PC-9 (cell line): ENCODE measurements around the gene ADAM19. TPM values are rescaled to one million over a fixed set of nuclear protein-coding genes. Genes with fewer than 3 reads are reported as not detected.
A peak's percentile ranks its signal among the peaks of the same experiment; 100 is the strongest.

Experiments used
- BruUV-seq: library from RNA; stranded (reverse); fragments of 400-500 nt; replicated peaks from 2 replicates; lab custom pipeline; 2021; lab: Mats Ljungman, UMichigan
- CTCF ChIA-PET: fragments of 300-600 bp; sonication (Branson Sonifier 250); formaldehyde crosslinking; loops from one replicate; lab custom pipeline; 2022; ENCODE audit warnings: antibody characterized with exemption; lab: Charles Lee
- POLR2A ChIA-PET: fragments of 300-600 bp; sonication (Branson Sonifier 250); formaldehyde crosslinking; loops from one replicate; lab custom pipeline; 2022; ENCODE audit warnings: antibody characterized with exemption; ENCODE audit not compliant: unreplicated experiment; lab: Charles Lee
- DNase-seq, 2 experiments: peaks; one replicate each; pipeline versions ENCODE4 v3.0.0 to v3.0.0-alpha.2; 2015 to 2022; ENCODE audit warnings: mixed read lengths in 1 of 2
- H2AFZ ChIP-seq: fragments of 200-600 bp; sonication (generic); 2 replicates; pipeline ENCODE4 v1.8.1; 2017; ENCODE audit warnings: antibody characterized with exemption
- H3F3A ChIP-seq: fragments of 200-600 bp; sonication (generic); 2 replicates; pipeline ENCODE4 v1.8.1; 2017; ENCODE audit warnings: antibody characterized with exemption, mild to moderate bottlenecking, low read depth; ENCODE audit not compliant: insufficient read depth
- H3K27ac ChIP-seq: fragments of 200-600 bp; sonication (generic); 2 replicates; pipeline ENCODE4 v1.6.1; 2016; ENCODE audit warnings: mixed run types
- H3K27me3 ChIP-seq: fragments of 200-600 bp; sonication (generic); 2 replicates; pipeline ENCODE4 v1.6.1; 2016; ENCODE audit warnings: low read depth, mixed run types; ENCODE audit not compliant: insufficient read depth
- H3K36me3 ChIP-seq: fragments of 200-600 bp; sonication (generic); 2 replicates; pipeline ENCODE4 v1.6.1; 2016; ENCODE audit warnings: low read depth, mixed run types
- H3K4me1 ChIP-seq: fragments of 200-600 bp; sonication (generic); replicated peaks from 2 replicates; pipeline ENCODE4 v1.6.1; 2016; ENCODE audit warnings: mixed run types; ENCODE audit not compliant: insufficient read depth
- H3K4me2 ChIP-seq: fragments of 200-600 bp; sonication (generic); 2 replicates; pipeline ENCODE4 v1.6.1; 2017; ENCODE audit warnings: mixed run types
- H3K4me3 ChIP-seq: fragments of 200-600 bp; sonication (generic); 2 replicates; pipeline ENCODE4 v1.6.1; 2016; ENCODE audit warnings: mixed run types
- H3K79me2 ChIP-seq: fragments of 200-600 bp; sonication (generic); 2 replicates; pipeline ENCODE4 v1.6.1; 2017; ENCODE audit warnings: low read depth, mixed run types
- H3K9me2 ChIP-seq: fragments of 200-600 bp; sonication (generic); 2 replicates; pipeline ENCODE4 v1.8.1; 2017; ENCODE audit warnings: mild to moderate bottlenecking; ENCODE audit not compliant: insufficient read depth
- H3K9me3 ChIP-seq: fragments of 200-600 bp; sonication (generic); 2 replicates; pipeline ENCODE4 v1.8.1; 2016; ENCODE audit warnings: low read depth; ENCODE audit not compliant: insufficient read depth
- H4K20me1 ChIP-seq: fragments of 200-600 bp; sonication (generic); 2 replicates; pipeline ENCODE4 v1.8.1; 2017; ENCODE audit not compliant: insufficient read depth
- EZH2 ChIP-seq: fragments of 200-600 bp; sonication (generic); IDR thresholded peaks from 2 replicates; pipeline ENCODE4 v1.8.0; 2017; ENCODE audit warnings: antibody characterized with exemption, low read depth
- intact Hi-C: fragments of 100-400 bp; cut with micrococcal nuclease; formaldehyde crosslinking; loops from one replicate; pipeline ENCODE4 v1.10.0; 2022; ENCODE audit not compliant: unreplicated experiment
- total RNA-seq: library from RNA; stranded (reverse); gene quantifications from 2 replicates; pipeline ENCODE4 v1.2.3, GENCODE V29; 2021
- TF ChIP-seq, protein P1 (sequence below): fragments of 200-600 bp; sonication (generic); conservative IDR thresholded peaks from 2 replicates; pipeline ENCODE4 v1.6.1; 2017; ENCODE audit warnings: mixed run types, antibody characterized with exemption, mild to moderate bottlenecking, moderate library complexity

The ADAM19 gene
- total RNA-seq, 1 experiment from 2014 or later = 7.6 TPM

DNA sequence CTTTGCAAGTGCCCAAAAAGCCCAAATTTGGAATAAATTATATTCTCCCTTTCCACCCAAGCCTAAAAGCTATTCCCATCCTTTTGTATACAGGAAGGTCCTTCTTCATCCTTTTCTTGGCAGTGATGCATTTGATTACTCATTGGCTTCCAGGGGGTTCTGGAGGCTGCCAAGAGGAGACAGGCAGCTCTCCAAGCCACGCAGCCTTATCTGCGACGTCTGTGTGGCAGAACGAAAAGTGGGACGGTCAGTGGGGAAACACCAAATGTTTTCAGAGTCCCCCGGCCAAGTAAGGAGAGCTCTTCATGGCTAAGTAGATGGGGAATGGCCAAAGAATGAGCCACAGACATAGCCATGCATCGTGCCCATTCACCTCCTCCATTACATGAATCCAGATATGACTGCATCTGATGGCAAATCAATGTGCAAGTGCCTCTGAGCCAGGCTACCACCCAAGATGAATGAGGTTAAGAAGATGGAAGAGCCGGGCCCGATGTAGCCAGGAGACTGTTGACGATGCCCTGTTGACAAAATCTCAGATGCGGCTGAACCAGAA lies 12.1 kb downstream of the ADAM19 start:
- Histone ChIP-seq H3K27ac (no peak overlapping the region), H3K27me3 (no peaks in the 10 kb centered on the region), H3K36me3 (0 out of 2 replicates have a peak, but pooled peaks cover 5% of the 10 kb centered on the region), H4K20me1 (no peaks in the 10 kb centered on the region; the same call in 1 of the 2 replicates), H3K4me3 (no peak overlapping the region), H3K9me2 (no peaks in the 10 kb centered on the region), H3K4me2 (no peak overlapping the region), H3K79me2 (0 out of 2 replicates have a peak, but pooled peaks cover 12% of the 10 kb centered on the region), H2AFZ (no peak overlapping the region), H3F3A (peaks cover 18% of the 10 kb centered on the region), H3K4me1 (peaks cover 23% of the 10 kb centered on the region), H3K9me3 (no peaks in the 10 kb centered on the region)
- BruUV-seq = no TSS peak
- CTCF ChIA-PET = no interaction called here
- POLR2A ChIA-PET = no interaction called here
- TF ChIP-seq, protein P1, sequence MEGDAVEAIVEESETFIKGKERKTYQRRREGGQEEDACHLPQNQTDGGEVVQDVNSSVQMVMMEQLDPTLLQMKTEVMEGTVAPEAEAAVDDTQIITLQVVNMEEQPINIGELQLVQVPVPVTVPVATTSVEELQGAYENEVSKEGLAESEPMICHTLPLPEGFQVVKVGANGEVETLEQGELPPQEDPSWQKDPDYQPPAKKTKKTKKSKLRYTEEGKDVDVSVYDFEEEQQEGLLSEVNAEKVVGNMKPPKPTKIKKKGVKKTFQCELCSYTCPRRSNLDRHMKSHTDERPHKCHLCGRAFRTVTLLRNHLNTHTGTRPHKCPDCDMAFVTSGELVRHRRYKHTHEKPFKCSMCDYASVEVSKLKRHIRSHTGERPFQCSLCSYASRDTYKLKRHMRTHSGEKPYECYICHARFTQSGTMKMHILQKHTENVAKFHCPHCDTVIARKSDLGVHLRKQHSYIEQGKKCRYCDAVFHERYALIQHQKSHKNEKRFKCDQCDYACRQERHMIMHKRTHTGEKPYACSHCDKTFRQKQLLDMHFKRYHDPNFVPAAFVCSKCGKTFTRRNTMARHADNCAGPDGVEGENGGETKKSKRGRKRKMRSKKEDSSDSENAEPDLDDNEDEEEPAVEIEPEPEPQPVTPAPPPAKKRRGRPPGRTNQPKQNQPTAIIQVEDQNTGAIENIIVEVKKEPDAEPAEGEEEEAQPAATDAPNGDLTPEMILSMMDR = no peak
- TF ChIP-seq EZH2 = no peak
- peak in 1 of 2 experiments; percentile 15 for DNase-seq
- intact Hi-C loops = no loop called here

DNA sequence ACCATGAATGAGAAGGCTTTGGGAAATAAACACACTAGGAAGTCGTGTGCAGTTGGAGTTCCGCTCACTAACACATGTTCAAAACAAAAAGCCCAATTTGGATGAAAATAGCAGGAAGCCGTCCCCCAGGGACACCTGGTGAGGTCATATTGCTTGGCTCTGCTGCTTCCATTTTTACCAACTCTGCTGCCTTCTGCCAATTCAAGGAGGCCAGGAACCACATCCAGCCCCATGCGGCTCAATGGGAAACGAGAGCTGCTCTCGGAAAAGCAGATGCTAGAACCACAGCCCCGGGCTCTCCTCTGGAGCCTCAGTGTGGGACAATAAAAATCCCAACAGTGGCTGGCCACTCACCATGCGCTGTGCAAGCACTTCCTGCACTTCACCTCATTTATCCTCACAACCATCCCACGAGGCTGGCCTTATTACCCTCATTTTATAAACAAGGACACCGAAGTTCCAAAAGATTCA lies 13.4 kb downstream of the ADAM19 start:
- TF ChIP-seq, protein P1 = no peak
- no peak for TF ChIP-seq EZH2
- Histone ChIP-seq H3K79me2 (0 out of 2 replicates have a peak, but pooled peaks cover 15% of the 10 kb centered on the region), H3K27me3 (no peaks in the 10 kb centered on the region), H3K4me1 (peaks cover 36% of the 10 kb centered on the region), H3K27ac (no peak overlapping the region), H3K9me3 (no peaks in the 10 kb centered on the region), H3F3A (peaks cover 31% of the 10 kb centered on the region), H4K20me1 (no peaks in the 10 kb centered on the region; the same call in 1 of the 2 replicates), H3K4me3 (no peak overlapping the region), H3K36me3 (0 out of 2 replicates have a peak, but pooled peaks cover 5% of the 10 kb centered on the region), H3K4me2 (no peak overlapping the region), H2AFZ (no peak overlapping the region), H3K9me2 (no peaks in the 10 kb centered on the region)
- no peak for DNase-seq
- no TSS peak for BruUV-seq
- CTCF ChIA-PET = no interaction called here
- POLR2A ChIA-PET = no interaction called here
- intact Hi-C loops = no loop called here

DNA sequence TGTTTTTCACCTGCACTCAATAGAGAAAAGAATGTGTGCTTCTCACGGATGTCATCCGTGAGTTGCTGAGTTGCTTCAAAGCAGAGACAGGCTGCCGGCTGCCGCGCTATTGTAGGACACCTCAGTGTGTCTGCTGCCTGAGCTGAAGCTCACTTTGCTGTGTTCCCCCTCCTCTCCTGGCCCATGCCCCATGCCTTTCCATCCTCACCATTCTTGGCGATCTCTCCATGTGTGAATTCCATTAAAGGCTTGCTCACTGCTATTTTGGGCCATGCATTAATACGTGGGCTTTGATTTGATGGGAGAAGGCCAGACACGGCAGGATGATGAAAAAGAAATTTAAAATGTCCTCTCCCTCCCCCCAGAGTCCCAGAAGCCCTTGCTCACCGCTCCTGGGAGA lies 14.5 kb downstream of the ADAM19 start:
- intact Hi-C loops = no loop called here
- Histone ChIP-seq H3K4me3 (no peak overlapping the region), H3K4me2 (no peak overlapping the region), H3K9me2 (no peaks in the 10 kb centered on the region), H3K9me3 (no peaks in the 10 kb centered on the region), H3K4me1 (peaks cover 46% of the 10 kb centered on the region), H3K79me2 (peaks cover 24% of the 10 kb centered on the region; the same call in 1 of the 2 replicates), H3F3A (peaks cover 37% of the 10 kb centered on the region), H3K27me3 (no peaks in the 10 kb centered on the region), H3K36me3 (0 out of 2 replicates have a peak, but pooled peaks cover 5% of the 10 kb centered on the region), H3K27ac (no peak overlapping the region), H4K20me1 (no peaks in the 10 kb centered on the region; the same call in 1 of the 2 replicates), H2AFZ (no peak overlapping the region)
- no peak for TF ChIP-seq EZH2
- TF ChIP-seq, protein P1 = no peak
- BruUV-seq = no TSS peak
- CTCF ChIA-PET = no interaction called here
- POLR2A ChIA-PET = no interaction called here
- no peak for DNase-seq
